GM19463 (cell line): ENCODE data around the gene SORD.
"Not testable (repeated sequence)": the region's sequence is repeated elsewhere in the genome, so short reads cannot be mapped to it uniquely, and the experiment has no call there.

Source experiments
- ATAC-seq: cut with Tn5 transposase; IDR thresholded peaks from one replicate; pipeline ENCODE4 v1.9.1; 2021; ENCODE audit warnings: mild to moderate bottlenecking, moderate library complexity; ENCODE audit not compliant: unreplicated experiment

Gene SORD

GRCh38 chr15:45022871-45023658, at the start of gene SORD:
Gene SORD (plus strand): TSS chr15:45023195. CDS start chr15:45023284, 89 bp downstream.
- peak; percentile 97 for ATAC-seq

GRCh38 chr15:44976183-44976582, 46.8 kb upstream of the SORD start:
- ATAC-seq = not testable (repeated sequence)

GRCh38 chr15:44977781-44978180, 45.2 kb upstream of the SORD start:
- not testable (repeated sequence) for ATAC-seq

- not testable (repeated sequence) for ATAC-seq
These were observed 43.2 kb upstream of the SORD start for GRCh38 chr15:44979617-44980339.

DNA sequence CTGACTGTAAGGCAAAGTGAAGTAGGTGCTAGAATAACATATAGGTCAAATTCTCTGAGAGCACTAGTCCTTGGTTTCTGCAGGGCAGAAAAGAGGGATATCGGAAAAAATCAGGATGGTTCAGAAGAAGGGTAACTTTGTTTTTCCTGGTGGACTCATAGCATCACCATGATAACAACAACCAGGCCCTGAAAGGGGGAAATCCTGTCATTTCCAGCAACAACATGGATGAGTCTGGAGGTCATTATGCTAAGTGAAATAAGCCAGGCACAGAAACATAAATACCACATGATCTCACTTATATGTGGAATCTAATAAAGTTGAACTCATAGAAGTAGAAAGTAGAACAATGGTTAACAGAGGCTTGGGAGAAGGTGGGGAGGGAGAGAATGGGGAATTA, 38.9 kb upstream of the SORD start:
- ATAC-seq = not testable (repeated sequence)

GRCh38 chr15:44986346-44987055, 36.5 kb upstream of the SORD start:
- not testable (repeated sequence) for ATAC-seq

DNA sequence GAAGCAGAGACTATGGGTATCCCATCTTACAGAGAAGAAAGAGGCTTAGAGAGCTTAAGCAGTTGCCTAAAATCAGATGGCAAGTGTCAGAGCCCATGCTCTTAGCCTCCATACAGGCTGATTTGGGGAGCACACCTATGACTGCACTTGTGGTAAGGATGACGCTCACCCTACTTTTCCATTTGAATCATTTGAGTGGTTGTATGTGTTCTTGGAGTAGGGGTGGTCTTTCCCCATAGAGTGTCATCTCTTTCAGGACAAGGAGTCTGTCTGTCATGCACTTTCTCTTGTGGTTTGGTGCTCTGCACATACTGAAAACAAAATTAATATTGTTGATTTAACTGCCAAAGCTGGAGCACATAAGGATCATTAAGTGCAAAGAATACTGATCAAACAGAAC, 35.3 kb upstream of the SORD start:
- not testable (repeated sequence) for ATAC-seq

DNA sequence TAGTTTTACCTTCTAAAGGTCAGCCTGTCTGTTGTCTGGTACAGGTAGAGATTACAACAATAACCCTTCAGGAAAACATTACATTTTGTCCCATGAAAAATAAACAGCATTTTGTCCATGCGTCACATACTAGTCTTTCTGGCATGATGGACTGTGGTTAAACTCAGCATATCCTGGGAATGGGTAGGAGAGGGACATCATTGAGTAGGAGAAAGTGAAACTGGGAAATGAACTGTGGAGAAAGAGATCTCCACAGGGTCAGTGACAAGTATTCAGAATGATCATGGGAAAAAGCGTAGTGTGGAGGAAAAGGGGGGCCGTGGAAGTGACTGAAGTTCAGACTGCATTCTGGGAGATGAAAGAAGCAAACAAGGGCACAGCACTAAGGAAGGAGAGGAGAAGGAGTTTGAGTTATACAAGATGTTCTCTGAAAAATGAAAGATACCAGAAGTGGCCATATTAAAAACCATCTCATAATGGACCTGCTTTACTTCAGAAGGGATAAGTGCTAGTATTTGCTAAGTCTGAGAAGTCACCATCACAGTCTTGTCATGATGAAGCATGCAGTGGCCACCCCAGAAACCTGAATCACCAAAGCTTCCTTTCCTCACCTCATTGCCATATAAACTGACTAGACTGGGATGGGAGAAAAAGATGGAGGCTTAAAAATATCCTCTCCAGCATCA, 34.7 kb upstream of the SORD start:
- not testable (repeated sequence) for ATAC-seq

DNA sequence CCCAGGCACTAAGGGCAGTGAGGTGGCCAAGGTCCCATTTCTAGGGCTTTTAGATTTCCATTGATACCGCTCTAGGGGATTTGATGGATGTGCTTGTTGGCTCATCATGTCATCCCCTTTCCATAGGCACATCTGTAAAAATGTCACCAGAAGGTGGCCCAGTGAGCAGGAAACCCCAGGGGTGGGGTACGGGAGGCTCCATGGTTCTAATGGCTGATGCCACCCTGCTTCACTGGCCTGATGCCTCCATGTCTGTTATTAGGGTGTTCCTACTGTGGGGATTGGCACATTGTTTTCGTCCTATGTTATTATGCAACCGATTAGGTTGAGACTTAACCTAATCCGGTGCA, 34.1 kb upstream of the SORD start:
- ATAC-seq = not testable (repeated sequence)

- not testable (repeated sequence) for ATAC-seq
These were observed 25.4 kb upstream of the SORD start for GRCh38 chr15:44997632-44998031.

DNA sequence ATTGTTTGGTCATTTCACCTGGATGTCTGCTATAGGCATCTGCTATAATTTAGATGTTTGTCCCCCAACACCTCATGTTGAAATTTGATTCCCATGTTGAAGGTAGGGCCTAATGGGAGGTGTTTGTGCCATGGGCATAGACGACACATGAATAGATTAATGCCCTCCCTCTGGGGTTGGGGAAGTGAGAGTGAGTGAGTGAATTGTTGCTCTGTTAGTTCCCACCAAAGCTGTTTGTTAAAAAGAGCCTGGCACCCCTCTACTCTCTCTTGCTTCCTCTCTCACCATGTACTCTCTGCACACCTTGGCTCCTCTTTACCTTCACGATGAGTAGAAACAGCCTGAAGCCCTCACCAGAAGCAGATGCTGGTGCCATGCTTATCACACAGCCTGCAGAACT, 23.9 kb upstream of the SORD start:
- no peak for ATAC-seq

DNA sequence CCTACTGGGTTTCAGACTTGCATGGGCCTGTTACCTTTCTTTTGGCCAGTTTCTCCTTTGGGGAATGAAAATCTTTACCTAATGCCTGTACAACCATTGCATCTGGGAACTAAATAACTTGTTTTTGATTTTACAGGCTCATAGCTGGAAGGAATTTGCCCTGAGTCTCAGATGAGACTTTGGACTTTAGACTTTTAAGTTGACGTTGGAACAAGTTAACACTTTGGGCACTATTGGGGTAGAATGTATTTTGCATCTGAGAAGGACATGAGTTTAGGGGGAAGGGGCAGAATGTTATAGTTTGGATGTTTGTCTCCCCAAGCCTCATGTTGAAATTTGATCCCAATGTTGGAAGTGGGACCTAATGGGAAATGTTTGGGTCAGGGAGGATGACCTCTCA, 21.8 kb upstream of the SORD start:
- ATAC-seq = not testable (repeated sequence)

- not testable (repeated sequence) for ATAC-seq
These were observed 19.1 kb upstream of the SORD start for GRCh38 chr15:45003731-45004410.

DNA sequence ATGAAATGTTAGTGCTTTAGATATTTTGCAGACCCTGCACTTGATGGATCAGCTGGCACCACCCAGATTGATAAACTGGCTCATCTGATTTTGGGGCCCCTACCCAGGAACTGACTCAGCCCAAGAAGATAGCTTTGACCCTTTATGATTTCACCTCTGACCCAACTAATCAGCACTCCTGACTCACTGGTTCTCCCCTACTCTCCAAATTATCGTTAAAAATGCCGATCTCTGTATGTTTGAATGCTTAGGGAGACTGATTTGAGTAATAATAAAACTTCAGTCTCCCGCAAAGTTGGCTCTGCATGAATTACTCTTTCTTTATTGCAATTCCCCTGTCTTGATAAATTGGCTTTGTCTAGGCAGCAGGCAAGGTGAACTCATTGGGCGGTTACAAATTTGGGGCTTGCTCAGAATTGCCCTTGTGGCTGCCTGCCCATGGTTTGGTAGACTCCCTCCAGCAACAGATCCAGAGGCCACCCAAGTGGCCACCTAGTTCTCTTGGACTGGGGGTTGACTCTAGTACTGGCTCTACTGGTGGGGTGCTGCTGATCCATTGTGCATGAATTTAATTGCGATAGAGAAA, 18.3 kb upstream of the SORD start:
- not testable (repeated sequence) for ATAC-seq

DNA sequence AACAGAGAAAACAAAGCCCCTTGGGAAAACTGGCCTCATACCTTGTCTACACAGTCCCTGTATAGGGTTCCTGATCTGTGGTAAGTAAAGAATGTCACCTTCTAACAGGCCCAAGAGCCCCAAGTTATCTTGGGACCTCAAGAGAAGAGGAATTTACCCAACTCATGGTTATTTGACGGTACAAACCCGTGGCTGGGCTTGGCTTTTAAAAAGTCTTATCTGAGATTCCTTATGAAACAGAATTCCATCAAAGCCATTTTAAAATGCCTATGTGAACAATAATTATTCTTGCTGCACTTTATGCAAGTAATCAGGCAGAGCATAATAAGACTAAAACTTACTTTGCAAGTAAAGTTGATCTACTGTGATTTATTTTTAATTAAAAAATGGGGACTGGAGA, 13.9 kb upstream of the SORD start:
- no peak for ATAC-seq

- not testable (repeated sequence) for ATAC-seq
These were observed 7.9 kb upstream of the SORD start for GRCh38 chr15:45015114-45015513.

DNA sequence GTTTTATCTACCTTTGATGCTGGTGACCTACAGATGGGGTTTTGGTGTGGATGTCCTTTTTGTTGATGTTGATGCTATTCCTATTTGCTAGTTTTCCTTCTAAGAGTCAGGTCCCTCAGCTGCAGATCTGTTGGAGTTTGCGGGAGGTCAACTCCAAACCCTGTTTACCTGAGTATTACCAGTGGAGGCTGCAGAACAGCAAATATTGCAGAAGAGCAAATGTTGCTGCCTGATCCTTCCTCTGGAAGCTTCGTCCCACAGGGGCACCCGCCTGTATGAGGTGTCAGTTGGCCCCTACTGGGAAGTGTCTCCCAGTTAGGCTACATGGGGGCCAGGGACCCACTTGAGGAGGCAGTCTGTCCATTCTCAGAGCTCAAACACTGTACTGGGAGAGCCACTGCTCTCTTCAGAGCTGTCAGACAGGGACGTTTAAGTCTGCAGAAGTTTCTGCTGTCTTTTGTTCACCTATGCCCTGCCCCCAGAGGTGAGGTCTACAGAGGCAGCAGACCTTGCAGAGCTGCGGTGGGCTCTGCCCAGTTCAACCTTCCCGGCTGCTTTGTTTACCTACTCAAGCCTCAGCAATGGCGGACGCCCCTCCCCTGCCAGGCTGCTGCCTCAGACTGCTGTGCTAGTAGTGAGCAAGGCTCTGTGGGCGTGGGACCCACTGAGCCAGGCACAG, 2.6 kb upstream of the SORD start:
- ATAC-seq = not testable (repeated sequence)

GRCh38 chr15:45020901-45021259, 2.1 kb upstream of the SORD start:
- not testable (repeated sequence) for ATAC-seq

- no peak for ATAC-seq
These were observed 1.6 kb upstream of the SORD start for GRCh38 chr15:45021348-45021747.
